CD4-positive, alpha-beta T cell treated with Interferon gamma for 1 hour (primary cell): ENCODE data around the gene RPL36.

Experiments used
- DNase-seq: peaks from one replicate; pipeline ENCODE4 v3.0.0-alpha.2; 2020

RPL36 gene

GRCh38 chr19:5690125-5690954 lies at the start of gene RPL36:
Gene RPL36 (plus strand): TSS chr19:5690295. CDS start chr19:5690508, 213 bp downstream.
- peak; percentile 97 for DNase-seq

GRCh38 chr19:5641171-5641570 lies 48.9 kb upstream of the RPL36 start:
- no peak for DNase-seq

GRCh38 chr19:5642204-5642603 lies 47.9 kb upstream of the RPL36 start:
- no peak for DNase-seq

- DNase-seq, result no peak
Measured at GRCh38 chr19:5643060-5643459, 47.0 kb upstream of the RPL36 start.

- DNase-seq, result no peak
Measured at GRCh38 chr19:5644037-5644436, 46.1 kb upstream of the RPL36 start.

GRCh38 chr19:5645409-5645808 lies 44.7 kb upstream of the RPL36 start:
- DNase-seq, result no peak

GRCh38 chr19:5646703-5647102 lies 43.4 kb upstream of the RPL36 start:
- no peak for DNase-seq

- DNase-seq, result no peak
Measured at GRCh38 chr19:5648464-5648863, 41.6 kb upstream of the RPL36 start.

- no peak for DNase-seq
Measured at GRCh38 chr19:5651361-5651760, 38.7 kb upstream of the RPL36 start.

GRCh38 chr19:5652261-5652660 lies 37.8 kb upstream of the RPL36 start:
- no peak for DNase-seq

GRCh38 chr19:5654931-5655330 lies 35.2 kb upstream of the RPL36 start:
- DNase-seq, result no peak

GRCh38 chr19:5655412-5655811 lies 34.7 kb upstream of the RPL36 start:
- no peak for DNase-seq

- no peak for DNase-seq
Measured at GRCh38 chr19:5661483-5661882, 28.6 kb upstream of the RPL36 start.

GRCh38 chr19:5663904-5664303 lies 26.2 kb upstream of the RPL36 start:
- no peak for DNase-seq

GRCh38 chr19:5664515-5664914 lies 25.6 kb upstream of the RPL36 start:
- no peak for DNase-seq

- DNase-seq, result no peak
Measured at GRCh38 chr19:5665781-5666513, 24.1 kb upstream of the RPL36 start.

- no peak for DNase-seq
Measured at GRCh38 chr19:5666921-5667610, 23.0 kb upstream of the RPL36 start.

- no peak for DNase-seq
Measured at GRCh38 chr19:5667751-5668271, 22.3 kb upstream of the RPL36 start.

- no peak for DNase-seq
Measured at GRCh38 chr19:5669212-5669611, 20.9 kb upstream of the RPL36 start.

GRCh38 chr19:5671600-5671999 lies 18.5 kb upstream of the RPL36 start:
- no peak for DNase-seq

GRCh38 chr19:5672708-5673459 lies 17.2 kb upstream of the RPL36 start:
- no peak for DNase-seq

- no peak for DNase-seq
Measured at GRCh38 chr19:5673752-5674151, 16.3 kb upstream of the RPL36 start.

- DNase-seq, result no peak
Measured at GRCh38 chr19:5674714-5675113, 15.4 kb upstream of the RPL36 start.
